ENCODE data around the gene RGS7.
"Not testable (repeated sequence)": the region's sequence is repeated elsewhere in the genome, so short reads cannot be mapped to it uniquely, and the experiment has no call there.

RGS7 gene

DNA sequence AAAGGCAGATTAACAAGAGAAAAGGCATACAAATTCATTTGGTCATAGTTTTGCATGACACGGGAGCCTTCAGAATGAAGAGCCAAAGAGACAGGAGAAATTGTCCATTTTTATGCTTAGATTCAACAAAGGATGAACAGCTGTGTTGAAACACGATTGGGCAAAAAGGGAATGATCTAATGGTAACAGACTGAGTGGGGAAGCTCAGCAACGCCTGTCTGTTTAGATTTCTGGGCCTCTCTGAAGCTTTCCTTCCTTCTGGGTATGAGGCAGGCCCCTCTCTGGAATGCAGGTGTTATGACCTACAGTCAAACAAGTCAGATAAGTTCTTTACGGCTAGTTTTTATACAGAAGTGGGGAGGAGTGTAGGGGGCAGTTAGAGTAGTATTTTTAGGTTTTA lies 154.6 kb downstream of the RGS7 start:
- DNase-seq: peak; percentile 74

DNA sequence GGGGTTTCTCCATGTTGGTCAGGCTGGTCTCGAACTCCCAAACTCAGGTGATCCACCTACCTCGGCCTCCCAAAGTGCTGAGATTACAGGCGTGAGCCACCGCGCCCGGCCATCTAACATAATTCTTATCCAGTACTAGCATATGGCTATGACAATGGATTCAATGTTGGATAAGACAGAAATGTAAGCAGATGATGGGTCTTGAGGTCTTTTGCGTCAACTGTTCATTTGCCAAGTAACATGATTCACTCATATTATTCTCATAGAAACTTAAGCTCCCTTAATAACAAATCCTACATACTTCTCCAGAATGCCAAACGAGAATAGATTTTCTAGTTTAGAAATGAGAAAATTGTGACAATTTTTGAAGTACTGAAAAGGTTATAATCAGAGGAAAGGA lies 170.3 kb downstream of the RGS7 start:
- no peak for DNase-seq

DNA sequence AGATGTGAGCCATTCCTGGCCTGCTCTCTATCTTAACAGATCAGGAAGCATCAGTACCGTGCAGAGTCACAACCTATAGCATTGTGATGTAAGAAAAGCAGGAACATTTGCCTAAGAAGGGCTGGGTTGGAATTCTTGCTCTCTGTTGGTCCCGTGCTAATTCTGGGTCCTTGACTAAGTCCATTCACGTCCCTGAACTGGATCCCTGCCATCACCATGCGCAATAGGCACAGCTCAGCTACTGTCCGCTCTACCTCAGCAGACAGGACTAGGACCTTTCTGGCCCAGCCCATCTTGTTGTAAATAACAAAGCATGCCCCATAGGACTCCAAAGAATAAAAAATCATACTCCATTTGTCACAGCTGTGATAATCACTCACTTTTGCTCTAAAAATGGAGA lies 175.0 kb downstream of the RGS7 start:
- no peak for DNase-seq

DNA sequence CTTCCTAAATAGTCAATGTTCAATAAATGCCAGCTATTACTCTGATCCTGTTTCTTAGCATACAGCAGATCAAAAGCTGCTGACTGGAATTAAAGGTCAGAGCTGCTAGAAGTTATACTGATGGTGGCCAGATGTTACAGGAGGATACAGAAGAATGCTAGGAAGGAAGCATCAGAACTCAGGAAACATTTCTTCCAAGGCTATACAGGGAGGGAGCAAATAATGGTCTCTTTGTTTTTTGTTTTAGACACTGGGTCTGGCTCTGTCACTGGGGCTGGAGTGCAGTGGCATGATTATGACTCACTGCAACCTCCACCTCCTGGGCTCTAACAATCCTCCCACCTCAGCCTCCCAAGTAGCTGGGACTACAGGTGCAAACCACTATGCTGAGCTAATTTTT lies 175.5 kb downstream of the RGS7 start:
- peak; percentile 68 for DNase-seq

DNA sequence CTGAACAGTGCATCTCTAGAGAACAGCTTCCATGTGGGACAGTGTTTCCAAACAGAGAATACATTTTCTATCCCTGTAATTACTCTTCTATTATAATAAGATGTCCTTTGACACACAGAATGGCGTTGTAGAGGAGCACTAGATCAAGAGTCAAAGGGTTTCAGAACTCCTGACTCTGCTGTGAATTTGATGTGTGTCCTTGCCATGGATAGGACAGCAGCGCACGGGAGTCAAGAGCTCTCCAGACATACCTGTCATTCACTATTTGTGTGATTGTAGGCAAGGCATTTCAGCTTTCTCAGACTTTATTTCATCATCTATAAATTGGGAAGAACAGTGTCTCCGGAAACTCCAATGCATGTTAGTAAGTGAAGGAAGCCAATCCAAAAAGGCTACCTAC lies 176.4 kb downstream of the RGS7 start:
- DNase-seq: no peak

DNA sequence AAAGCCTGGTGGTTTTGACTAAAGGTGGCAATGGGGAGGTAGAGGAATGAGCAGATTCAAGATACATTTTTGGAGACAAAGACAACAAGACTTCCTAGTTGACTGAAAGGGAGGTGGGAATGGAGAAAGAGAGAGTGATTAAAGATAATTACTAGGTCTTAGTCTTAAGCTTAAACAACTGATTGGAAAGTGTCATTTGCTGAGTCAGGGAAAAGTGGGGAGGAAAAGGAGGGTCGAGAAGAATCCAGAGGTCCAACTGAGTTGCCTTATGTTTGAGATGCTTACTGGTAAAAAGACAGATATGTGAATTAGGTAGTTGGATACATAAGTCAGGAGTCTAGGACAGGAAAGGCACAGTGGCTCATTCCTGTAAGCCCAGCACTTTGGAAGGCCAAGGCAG lies 179.3 kb downstream of the RGS7 start:
- DNase-seq: no peak

DNA sequence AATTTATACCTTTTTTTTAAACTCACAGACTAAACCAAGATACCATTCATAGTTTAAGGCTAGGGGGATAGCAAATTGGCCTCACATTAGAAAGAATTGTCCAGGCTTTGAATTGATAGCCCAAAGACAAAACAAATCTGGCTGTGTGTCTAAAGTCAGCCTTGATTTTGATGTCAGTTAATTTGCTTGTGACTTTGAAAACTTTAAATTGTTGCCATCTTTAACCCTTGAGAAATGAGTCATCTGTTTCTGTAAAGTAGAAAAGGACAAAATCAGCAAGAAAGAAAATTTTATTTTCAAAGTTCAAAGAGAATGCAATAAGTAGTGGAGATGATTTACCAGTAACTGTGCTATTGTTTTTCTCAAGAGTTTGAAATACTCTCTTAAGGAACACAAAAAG lies 184.5 kb downstream of the RGS7 start:
- no peak for DNase-seq

DNA sequence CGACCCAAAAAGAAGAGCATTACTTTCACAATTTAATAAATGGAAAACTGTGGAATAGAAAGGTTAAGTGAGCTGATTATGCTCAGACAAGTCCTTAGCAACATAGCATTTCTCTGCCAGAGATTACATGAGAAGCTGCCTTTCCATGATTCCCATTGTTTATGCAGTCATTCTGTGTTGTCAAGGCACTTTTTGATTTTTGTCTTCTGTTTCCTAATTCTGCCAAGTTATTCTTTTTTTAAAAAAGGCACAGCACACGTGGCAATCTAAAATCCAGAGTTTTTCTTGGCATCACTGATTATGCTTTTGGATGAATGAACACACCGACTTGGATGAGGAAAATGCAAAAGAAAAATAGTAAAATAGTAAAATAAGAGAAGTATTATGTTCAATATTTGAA lies 185.0 kb downstream of the RGS7 start:
- no peak for DNase-seq

DNA sequence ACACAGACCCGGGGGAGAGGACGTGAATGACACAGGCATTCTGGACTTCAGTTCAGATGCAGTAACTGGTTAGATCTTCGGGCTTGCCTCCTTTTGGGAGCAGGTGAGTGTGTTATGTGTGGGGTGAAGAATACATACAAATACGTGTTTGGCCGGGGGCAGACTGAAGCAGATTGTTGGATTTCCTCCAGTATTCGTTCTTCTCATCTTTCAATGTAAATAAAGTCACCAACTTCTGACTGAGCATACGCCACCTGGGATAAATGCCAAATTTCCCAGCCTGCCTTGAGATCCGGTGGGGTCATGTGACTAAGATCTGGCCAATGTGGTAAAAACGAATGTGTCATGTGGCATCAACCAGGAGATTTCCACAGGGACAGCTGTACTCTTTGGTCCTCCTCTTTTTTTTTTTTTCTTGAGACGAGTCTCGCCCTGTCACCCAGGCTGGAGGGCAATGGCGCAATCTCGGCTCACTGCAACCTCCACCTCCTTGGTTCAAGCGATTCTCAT lies 189.8 kb downstream of the RGS7 start:
- no peak for DNase-seq

DNA sequence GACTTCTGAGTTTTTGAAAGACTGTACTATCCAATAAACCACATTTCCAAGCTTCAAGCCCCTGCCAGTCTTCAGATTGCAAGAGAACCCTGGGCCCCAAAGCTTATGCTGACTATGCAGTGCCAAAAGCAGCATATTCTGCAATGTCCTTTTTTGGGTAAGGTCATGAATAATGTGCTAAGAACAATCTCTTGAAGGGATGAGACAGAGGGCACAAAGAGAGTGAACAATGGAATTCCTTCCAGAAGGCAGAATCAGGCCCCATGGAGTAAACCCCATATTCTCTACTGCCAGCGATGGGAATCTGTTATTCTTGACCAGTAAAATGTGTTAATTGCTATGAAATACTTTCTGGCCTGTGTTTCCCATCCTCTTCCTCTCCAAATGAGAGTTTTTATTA lies 190.4 kb downstream of the RGS7 start:
- DNase-seq: no peak

DNA sequence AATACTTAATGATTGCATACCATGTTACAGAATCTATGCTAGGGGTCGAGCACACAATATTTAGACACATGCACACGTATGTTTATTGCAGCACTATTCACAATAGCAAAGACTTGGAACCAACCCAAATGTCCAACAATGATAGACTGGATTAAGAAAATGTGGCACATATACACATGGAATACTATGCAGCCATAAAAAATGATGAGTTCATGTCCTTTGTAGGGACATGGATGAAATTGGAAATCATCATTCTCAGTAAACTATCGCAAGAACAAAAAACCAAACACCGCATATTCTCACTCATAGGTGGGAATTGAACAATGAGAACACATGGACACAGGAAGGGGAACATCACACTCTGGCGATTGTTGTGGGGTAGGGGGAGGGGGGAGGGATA lies 191.7 kb downstream of the RGS7 start:
- DNase-seq: not testable (repeated sequence)

DNA sequence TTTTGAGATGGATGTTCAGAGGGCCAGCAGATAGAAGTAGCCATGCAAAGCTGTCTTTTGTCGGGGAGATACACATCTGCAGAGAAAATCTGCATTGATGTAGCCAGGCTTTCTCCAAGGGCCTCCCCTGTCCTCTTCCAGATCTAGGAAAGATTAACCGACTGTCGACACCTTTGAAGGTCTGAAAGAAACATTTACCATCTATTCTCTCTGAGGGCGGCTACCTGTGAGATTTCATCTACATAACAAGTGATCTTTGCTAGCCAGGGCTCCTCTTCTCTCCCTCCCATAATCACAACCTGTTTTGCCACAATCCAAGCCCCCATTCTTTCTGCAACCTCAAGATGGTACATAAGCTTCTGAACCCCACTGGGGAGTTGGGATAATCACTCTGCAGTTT lies 193.6 kb downstream of the RGS7 start:
- DNase-seq: no peak

DNA sequence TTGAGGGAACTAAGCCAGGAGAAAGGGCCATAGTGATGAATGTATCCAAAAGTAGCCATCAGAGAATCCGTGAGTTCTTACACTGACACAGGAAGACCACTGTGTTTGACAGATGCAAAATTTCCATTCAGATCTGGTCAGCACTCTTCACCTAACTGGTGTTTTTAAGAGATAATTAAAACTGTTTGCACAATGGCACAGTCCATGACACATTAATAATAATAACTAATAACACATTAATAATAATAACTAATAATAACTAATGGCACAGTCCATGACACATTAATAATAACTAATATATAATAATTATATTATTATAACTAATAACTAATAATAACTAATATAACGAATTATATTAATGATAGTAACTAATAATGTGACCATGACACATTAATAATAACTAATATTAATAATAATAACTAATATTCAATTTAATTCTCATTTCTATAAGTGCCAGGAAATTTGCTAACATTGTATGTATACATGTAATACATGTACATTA lies 195.8 kb downstream of the RGS7 start:
- DNase-seq: no peak

DNA sequence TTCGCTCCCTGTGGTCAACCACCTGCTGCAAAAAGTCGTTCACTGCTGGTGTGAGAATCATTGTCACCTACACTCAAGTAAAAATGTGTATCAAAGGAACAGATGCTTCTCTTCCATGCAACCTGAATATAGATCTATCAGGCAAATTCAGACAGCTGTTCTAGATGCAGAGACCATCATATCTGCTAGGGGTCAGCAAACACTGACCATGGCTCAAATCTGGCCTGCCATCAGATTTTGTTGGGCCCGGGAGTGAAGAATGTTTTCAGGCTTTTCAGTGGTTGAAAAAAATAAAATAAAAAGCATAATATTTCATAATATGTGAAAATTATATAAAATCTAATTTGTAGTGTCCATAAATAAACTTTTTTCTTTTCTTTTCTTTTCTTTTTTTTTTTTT lies 199.6 kb downstream of the RGS7 start:
- DNase-seq: no peak

DNA sequence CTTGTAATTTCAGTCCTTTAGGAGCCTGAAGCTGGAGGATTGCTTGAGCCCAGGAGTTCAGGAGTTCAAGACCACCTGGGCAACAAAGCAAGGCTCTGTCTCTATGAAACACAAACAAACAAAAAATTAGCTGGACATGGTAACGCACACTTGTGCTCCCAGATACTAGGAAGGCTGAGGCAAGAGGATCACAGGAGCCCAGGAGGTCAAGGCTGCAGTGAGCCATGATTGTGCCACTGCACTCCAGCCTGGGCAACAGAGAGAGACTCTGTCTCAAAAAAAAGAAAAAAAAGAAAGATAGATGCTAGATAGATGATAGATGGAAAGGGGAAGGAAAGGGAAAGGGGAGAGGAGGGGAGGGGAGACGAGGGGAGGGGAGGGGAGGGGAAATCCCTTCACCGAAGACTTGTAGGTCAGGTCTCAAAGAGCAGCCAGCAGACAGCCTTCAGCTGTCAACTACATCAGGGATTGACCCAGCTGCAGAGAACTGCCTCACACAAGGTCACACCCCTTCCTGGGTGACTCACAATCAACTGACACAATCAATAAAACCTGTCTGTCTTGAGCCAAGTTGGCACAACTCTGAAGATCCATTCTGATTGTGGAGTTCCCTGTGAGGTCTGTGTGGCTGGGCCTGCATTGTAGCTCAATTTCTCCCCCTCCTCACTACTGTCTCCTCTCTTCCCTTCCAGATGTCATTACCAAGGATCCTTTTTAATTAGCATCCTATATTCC lies 200.6 kb downstream of the RGS7 start:
- DNase-seq: peak; percentile 59

DNA sequence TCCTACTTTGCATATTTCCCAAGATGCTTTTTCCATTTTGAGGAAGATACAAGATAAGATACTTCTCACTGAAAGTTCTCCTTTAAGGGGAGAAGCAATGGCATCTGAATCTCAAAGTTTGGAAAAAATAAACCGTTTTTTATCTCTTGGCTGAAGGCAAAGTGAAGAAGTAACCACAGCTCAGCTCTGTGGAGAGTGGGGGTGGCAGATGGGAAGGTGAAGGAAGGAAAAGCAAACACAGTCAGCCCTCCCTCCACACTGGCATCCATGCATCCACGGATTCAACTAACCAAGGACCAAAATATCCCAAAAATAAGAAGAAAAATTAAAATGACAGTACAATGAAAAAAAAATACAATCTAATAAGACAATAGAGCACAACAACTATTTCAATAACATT lies 211.1 kb downstream of the RGS7 start:
- no peak for DNase-seq

DNA sequence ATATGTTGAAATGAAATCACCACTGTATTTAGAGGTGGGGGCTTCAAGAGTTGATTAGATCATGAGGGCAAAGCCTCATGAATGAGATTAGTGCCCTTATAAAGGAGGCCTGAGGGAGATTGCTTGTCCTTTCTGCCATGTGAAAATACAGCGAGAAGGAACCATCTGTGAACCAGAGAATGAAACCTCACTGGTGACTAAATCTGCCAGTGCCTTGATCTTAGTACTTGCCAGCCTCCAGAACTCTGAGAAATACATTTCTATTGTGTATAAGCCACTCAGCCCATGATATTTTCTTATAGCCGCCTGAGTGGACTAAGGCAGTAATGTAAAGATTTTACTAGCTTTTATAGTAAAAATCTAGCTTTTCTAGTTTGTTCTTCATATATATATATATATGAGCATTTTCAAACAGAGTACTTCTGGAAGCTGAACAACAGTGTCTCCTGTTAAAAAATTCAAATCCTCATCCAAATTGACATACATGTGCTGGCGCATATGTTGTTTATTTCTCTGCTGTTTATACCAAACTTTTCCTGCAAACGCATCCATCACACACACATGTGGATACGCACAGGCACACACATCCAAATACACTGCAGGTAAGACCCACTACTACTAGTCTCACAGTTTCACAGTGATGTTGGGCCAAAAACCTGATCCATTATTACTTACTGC lies 213.1 kb downstream of the RGS7 start:
- no peak for DNase-seq

DNA sequence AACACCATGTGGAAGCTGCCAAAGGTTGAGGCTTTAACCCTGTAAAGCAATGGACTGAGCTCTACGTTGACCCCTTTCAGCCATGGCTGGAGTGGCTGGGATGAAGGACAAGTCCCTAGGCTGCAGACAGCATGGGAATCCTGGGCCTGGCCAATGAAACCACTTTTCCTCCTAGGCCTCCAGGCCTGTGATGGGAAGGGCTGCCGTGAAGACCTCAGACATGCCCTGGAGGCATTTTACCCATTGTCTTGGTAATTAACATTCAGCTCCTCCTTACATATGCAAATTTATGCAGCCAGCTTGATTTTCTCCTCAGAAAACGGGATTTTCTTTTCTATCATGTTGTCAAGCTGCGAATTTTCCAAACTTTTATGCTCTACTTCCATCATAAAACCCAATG lies 214.5 kb downstream of the RGS7 start:
- peak; percentile 22 for DNase-seq

DNA sequence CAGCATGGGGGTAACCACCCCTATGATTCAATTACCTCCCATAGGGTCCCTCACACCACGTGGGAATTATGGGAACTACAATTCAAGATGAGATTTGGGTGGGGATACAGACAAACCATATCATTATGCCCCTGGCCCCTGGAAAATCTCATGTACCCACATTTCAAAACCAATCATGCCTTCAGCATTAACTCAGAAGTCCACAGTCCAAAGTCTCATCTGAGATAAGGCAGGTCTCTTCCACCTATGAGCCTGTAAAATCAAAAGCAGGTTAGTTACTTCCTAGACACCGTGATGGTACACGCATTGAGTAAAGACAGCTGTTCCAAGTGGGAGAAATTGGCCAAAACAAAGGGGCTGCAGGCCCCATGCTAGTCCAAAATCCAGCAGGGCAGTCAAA lies 215.4 kb downstream of the RGS7 start:
- DNase-seq: peak; percentile 4

DNA sequence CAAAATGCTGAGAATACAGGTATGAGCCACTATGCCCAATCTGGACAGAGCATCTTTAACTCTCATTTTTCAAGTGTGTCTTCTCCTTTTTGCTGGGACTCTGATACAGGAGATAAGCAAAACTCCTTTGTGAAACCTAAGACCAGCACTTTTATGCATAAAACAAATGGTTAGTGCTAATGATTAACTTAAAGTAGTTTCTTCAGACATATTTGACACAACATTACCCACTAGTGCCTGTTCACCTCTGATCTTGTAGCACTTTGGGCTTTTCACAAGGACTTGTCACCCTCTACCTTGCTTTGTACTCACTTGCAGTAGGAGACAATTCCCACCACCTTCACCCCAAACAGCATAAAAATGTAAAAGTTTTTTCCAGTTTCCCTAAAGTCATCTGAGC lies 216.3 kb downstream of the RGS7 start:
- peak; percentile 3 for DNase-seq

DNA sequence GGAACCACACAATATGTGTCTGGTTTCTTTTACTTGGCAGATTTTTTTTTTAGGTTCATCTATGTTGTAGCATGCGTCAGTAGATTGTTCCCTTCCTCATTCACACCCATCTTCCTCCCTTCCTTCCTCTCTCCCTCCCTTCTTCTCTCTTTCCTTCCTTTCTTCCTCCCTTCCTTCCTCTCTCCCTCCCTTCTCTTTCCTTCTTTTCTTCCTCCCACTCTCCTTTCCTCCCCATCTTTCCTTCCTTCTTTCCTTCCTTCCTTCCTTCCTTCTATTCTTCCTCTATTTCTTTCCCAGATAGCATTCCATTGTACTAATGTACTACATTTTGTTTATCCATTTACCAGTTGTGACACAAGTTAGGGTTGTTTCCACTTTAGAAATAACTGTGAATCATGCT lies 218.0 kb downstream of the RGS7 start:
- DNase-seq: no peak

DNA sequence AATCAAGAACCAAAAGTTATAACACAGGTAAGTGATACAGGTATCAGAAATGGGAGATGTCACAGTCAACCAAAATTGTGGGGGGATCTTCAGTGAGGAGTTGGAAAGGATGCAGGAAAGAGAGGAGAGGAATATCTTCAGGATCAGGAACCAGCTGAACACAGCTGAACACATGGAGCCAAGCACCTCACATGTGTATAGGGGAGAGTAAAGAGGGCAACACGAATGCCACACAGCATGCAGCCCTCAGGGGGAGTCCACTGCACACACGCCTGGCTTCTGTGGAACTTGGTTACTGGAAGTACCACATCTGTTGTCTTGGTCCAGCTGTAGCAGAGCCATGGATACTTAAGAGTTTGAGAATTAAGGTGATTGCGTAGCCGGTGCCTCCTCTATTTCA lies 218.8 kb downstream of the RGS7 start:
- DNase-seq: peak; percentile 16

DNA sequence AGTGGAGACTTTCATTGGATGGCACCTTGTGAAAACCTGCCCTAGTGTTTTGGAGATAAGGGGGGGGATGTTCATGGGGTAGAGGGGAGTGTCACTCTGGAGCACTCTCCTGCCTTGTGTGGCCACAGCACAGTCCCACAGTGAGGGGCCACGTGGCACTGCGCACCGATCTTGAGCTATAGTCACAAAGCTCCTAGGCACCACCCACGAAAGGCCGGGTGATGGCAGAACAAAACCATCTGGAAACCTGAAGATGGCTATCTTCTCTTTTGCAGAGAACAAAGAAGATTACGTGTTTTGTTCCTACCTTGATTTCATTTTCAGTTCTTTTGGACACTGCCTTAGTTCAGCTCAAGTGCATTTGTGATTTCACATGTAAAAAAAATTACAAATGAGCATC lies 220.6 kb downstream of the RGS7 start:
- DNase-seq: no peak

DNA sequence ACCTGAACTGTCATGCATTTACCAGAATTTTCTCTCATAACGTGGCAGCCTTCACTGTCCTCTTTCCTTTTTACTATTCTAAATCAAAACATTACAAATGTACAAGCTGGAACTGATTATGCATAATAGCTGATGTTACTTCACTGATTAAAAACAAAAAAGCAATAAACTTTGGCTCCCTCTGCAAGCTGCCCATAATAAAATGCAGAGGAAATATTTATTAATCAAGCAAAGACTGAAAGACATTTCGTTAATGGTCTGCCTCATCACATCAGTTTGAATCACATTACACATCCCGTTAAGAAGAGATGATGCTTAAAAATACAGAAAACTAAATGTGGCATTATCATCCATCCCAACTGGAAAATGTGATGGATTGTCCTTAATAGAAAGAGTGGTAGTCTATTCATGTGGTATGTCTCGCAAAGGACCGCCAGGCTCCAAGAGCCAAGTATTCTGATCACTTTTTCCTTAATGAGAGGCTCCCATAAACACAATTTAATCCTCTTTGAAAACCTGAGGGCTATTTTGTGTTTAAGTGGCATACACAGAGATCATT lies 225.3 kb downstream of the RGS7 start:
- DNase-seq: no peak

Data from islet precursor cell (in vitro differentiated cells).